Measurements from ENCODE around the gene MICAL2. TPM values are rescaled to one million over a fixed set of nuclear protein-coding genes. Genes with fewer than 3 reads are reported as not detected.

Gene MICAL2
- total RNA-seq, 1 donor from 2014 or later, result 4.4 TPM

GRCh38 chr11:12139144-12139881, 28.9 kb downstream of the MICAL2 start:
- Mint-ChIP-seq H3K4me1 (ENCODE audit: low read depth, unreplicated experiment) (peaks cover under 1% of the 10 kb centered on the region), H3K4me3 (ENCODE audit: unreplicated experiment) (no peak overlapping the region), H3K27ac (ENCODE audit: unreplicated experiment) (no peak overlapping the region), H3K27me3 (ENCODE audit: unreplicated experiment) (peaks cover 3% of the 10 kb centered on the region), H3K9me3 (ENCODE audit: unreplicated experiment) (no peaks in the 10 kb centered on the region), H3K36me3 (ENCODE audit: unreplicated experiment) (no peaks in the 10 kb centered on the region)
- no peak for DNase-seq
- TF ChIP-seq, protein P1, sequence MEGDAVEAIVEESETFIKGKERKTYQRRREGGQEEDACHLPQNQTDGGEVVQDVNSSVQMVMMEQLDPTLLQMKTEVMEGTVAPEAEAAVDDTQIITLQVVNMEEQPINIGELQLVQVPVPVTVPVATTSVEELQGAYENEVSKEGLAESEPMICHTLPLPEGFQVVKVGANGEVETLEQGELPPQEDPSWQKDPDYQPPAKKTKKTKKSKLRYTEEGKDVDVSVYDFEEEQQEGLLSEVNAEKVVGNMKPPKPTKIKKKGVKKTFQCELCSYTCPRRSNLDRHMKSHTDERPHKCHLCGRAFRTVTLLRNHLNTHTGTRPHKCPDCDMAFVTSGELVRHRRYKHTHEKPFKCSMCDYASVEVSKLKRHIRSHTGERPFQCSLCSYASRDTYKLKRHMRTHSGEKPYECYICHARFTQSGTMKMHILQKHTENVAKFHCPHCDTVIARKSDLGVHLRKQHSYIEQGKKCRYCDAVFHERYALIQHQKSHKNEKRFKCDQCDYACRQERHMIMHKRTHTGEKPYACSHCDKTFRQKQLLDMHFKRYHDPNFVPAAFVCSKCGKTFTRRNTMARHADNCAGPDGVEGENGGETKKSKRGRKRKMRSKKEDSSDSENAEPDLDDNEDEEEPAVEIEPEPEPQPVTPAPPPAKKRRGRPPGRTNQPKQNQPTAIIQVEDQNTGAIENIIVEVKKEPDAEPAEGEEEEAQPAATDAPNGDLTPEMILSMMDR (IDR thresholded peaks at IDR 0.05; ENCODE audit: partially characterized antibody, unreplicated experiment), result no peak

GRCh38 chr11:12140186-12140793, 29.9 kb downstream of the MICAL2 start:
- no peak overlapping the region for H3K27ac Mint-ChIP-seq (ENCODE audit: unreplicated experiment)
- H3K36me3 Mint-ChIP-seq (ENCODE audit: unreplicated experiment), result no peaks in the 10 kb centered on the region
- TF ChIP-seq, protein P1 (IDR thresholded peaks at IDR 0.05; ENCODE audit: partially characterized antibody, unreplicated experiment), result no peak
- peaks cover 3% of the 10 kb centered on the region for H3K4me1 Mint-ChIP-seq (ENCODE audit: low read depth, unreplicated experiment)
- H3K9me3 Mint-ChIP-seq (ENCODE audit: unreplicated experiment), result no peaks in the 10 kb centered on the region
- no peak overlapping the region for H3K4me3 Mint-ChIP-seq (ENCODE audit: unreplicated experiment)
- peaks cover 3% of the 10 kb centered on the region for H3K27me3 Mint-ChIP-seq (ENCODE audit: unreplicated experiment)
- no peak for DNase-seq

DNA sequence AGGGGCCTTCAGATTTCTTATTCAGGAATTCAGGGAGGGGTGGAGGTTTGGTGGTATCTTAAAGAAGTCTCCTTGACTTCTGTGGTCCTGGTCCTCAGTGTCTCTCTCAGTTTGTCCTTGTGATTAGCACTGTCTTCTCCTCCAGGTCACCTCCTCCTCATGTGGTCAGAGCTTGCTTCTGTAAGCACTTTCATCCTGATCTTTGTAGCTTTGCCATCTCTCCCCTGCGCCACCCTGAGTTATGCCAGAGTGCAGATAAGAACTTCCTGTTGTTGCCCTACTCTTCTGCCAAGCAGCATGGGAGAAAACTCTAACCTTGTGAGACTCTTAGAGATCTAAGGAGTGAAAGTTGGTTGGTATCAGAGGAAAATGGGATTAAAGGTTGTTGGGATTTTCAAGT, 30.9 kb downstream of the MICAL2 start:
- Mint-ChIP-seq H3K27me3 (ENCODE audit: unreplicated experiment) (peaks cover 3% of the 10 kb centered on the region), H3K4me3 (ENCODE audit: unreplicated experiment) (no peak overlapping the region), H3K9me3 (ENCODE audit: unreplicated experiment) (no peaks in the 10 kb centered on the region), H3K4me1 (ENCODE audit: low read depth, unreplicated experiment) (peaks cover 3% of the 10 kb centered on the region), H3K27ac (ENCODE audit: unreplicated experiment) (no peak overlapping the region), H3K36me3 (ENCODE audit: unreplicated experiment) (no peaks in the 10 kb centered on the region)
- TF ChIP-seq, protein P1 (IDR thresholded peaks at IDR 0.05; ENCODE audit: partially characterized antibody, unreplicated experiment), result no peak
- DNase-seq, result no peak

DNA sequence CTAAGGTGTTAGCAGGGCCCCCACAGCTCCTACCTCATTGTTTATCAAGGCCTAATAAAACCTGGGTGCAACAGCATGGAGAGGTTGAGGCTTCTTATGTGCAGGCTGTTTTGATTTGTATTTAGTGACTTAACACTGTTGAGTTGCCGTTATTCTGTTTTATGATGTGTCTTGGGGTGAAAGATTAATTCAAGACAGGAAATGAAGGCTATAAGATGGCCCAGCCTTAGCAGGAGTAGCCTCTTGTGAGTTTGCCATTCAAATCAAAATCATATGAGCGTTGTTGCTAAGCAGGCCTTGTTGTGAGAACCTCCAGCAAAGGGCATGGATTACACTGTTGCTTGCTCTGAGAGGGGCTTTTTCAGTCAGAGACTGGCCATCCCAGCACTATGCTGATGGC, 31.8 kb downstream of the MICAL2 start:
- H3K9me3 Mint-ChIP-seq (ENCODE audit: unreplicated experiment), result no peaks in the 10 kb centered on the region
- no peak overlapping the region for H3K4me3 Mint-ChIP-seq (ENCODE audit: unreplicated experiment)
- peaks cover 3% of the 10 kb centered on the region for H3K4me1 Mint-ChIP-seq (ENCODE audit: low read depth, unreplicated experiment)
- TF ChIP-seq, protein P1 (IDR thresholded peaks at IDR 0.05; ENCODE audit: partially characterized antibody, unreplicated experiment), result no peak
- H3K36me3 Mint-ChIP-seq (ENCODE audit: unreplicated experiment), result no peaks in the 10 kb centered on the region
- peaks cover 3% of the 10 kb centered on the region for H3K27me3 Mint-ChIP-seq (ENCODE audit: unreplicated experiment)
- DNase-seq, result no peak
- no peak overlapping the region for H3K27ac Mint-ChIP-seq (ENCODE audit: unreplicated experiment)

- H3K36me3 Mint-ChIP-seq (ENCODE audit: unreplicated experiment), result no peaks in the 10 kb centered on the region
- no peaks in the 10 kb centered on the region for H3K9me3 Mint-ChIP-seq (ENCODE audit: unreplicated experiment)
- DNase-seq, result no peak
- TF ChIP-seq, protein P1 (IDR thresholded peaks at IDR 0.05; ENCODE audit: partially characterized antibody, unreplicated experiment), result no peak
- H3K27ac Mint-ChIP-seq (ENCODE audit: unreplicated experiment), result no peak overlapping the region
- peaks cover 3% of the 10 kb centered on the region for H3K4me1 Mint-ChIP-seq (ENCODE audit: low read depth, unreplicated experiment)
- H3K4me3 Mint-ChIP-seq (ENCODE audit: unreplicated experiment), result no peak overlapping the region
- H3K27me3 Mint-ChIP-seq (ENCODE audit: unreplicated experiment), result peaks cover 3% of the 10 kb centered on the region
Measured at GRCh38 chr11:12142909-12143308, 32.5 kb downstream of the MICAL2 start.

All from glutamatergic neuron (in vitro differentiated cells).